GM12892 (cell line): ENCODE results near the gene POM121L2.

ENCODE experiments used
- DNase-seq: peaks from one replicate; pipeline ENCODE4 v3.0.0; 2011; ENCODE audit not compliant: insufficient read length
- FAIRE-seq: peaks from 2 replicates; lab custom pipeline; 2011; peaks lifted over from hg19 to GRCh38; lab: Jason Lieb, UNC
- POLR2A ChIP-seq: IDR thresholded peaks from 2 replicates; pipeline ENCODE4 v1.6.1; 2011; ENCODE audit warnings: low read depth, low read length, control low read depth
- POLR2AphosphoS5 ChIP-seq: IDR thresholded peaks from 2 replicates; pipeline ENCODE4 v1.6.1; 2011; ENCODE audit warnings: low read depth, low read length, control low read depth
- TAF1 ChIP-seq: IDR thresholded peaks from 2 replicates; pipeline ENCODE4 v1.6.1; 2011; ENCODE audit warnings: low read depth, mild to moderate bottlenecking, control low read depth, low read length, borderline replicate concordance

POM121L2 gene

GRCh38 chr6:27290065-27290849 is 21.8 kb downstream of the POM121L2 start:
- FAIRE-seq: no peak
- no peak for TF ChIP-seq TAF1
- TF ChIP-seq POLR2AphosphoS5: no peak
- no peak for TF ChIP-seq POLR2A
- no peak for DNase-seq

DNA sequence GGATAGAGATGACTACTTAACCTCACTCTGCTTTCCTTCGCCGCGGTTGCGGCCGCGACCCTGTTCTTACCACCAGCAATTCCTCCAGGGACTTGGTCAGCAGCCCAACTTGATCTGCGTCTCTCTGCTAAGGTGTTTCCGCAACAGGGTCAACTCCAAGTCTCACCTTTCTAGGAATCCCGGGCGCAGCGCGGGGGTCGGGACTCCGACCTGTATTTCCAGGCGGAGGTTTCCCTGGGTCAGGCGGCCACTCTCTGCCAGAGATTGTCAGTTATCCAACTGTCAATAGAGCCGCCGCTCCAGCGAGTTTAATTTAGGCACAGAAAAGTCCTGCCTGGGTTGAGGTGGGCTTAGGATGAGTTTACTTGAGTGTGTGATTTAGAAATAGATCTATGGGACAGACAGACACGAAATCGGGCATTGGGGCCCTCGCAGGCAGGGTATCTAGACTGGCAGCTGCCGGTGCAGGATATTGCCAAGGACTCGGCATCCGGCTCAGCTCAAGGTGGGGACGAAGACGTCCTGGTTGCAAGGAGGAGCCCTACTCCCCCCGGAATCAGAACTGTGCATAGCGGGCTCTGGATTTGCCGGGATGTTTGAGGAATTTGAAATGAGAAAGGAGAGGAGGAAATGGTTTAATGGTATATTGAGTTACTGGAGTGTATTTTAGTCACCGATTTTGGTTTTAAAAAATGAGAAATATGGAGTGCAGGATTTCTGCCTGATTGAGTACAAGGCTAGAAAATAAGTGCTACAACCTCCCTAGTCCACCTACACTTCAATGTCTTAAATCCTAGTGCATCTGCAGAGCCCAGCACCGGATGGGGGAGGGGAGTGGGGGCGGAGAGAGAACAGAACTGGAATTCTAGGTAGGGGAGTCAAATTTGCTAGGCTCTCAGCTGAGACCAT is 23.7 kb downstream of the POM121L2 start:
- FAIRE-seq (no peak), DNase-seq (no peak)
- no peak for TF ChIP-seq TAF1
- no peak for TF ChIP-seq POLR2A
- no peak for TF ChIP-seq POLR2AphosphoS5

- FAIRE-seq (no peak), DNase-seq (no peak)
- TF ChIP-seq TAF1 (no peak), POLR2AphosphoS5 (no peak), POLR2A (no peak)
Measured at GRCh38 chr6:27287751-27288135, 24.3 kb downstream of the POM121L2 start.

- DNase-seq (no peak), FAIRE-seq (no peak)
- TF ChIP-seq POLR2AphosphoS5 (no peak), TAF1 (no peak), POLR2A (no peak)
Measured at GRCh38 chr6:27286141-27286540, 25.9 kb downstream of the POM121L2 start.

DNA sequence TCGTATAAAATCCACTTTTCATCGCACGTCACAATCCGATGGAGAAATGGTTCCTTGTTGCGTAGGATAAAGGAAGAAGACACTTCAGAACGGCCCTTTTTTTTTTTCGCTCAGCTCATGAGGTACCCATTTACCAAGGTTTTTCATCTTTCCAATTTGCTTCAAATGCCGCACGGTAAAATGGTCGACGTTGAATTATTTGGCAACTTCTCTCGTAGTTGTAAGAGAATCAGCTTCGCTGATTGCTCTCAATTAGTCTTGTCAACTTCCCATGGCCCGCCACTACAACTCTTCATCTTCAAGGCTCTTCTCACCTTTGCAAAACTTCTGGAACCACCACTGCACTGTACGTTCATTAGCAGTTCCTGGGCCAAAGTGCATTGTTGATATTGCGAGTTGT is 28.8 kb downstream of the POM121L2 start:
- TF ChIP-seq TAF1 (no peak), POLR2AphosphoS5 (no peak), POLR2A (no peak)
- DNase-seq (no peak), FAIRE-seq (no peak)

DNA sequence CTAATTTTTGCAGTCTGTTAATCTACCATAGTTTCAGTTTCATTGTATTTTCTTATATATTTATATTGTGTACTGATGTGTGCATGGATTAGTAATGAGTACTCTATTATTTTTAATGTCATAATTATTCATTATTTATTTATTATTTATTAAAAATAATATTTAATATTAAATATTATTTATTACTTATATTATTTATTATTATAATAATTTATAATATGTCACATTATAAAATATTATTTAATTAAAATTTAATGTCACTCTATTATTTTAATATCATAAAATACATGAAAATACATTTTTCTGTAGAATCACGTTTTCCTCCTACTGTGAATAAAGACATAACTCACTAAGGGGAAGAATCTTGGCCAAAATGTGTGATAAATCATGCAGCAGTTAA is 30.5 kb downstream of the POM121L2 start:
- TF ChIP-seq TAF1 (no peak), POLR2AphosphoS5 (no peak), POLR2A (no peak)
- no peak for DNase-seq
- FAIRE-seq: no peak

DNA sequence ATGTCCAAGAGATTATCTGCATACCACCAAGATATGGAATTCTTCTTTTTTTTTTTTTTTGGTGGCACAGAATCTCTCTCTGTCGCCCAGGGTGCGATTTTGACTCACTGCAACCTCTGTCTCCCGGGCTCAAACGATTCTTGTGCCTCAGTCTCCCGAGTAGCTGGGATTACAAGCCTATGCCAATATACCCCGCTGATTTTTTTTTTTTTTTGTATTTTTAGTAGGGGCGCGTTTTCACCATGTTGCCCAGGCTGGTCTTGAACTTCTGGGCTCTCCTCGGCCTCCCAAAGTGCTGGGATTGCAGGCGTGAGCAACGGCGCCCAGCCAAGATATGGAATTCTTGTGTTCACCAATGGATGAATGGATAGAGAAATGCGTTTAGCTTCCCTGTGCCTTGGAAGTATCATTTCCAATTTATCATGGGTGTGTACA is 31.0 kb downstream of the POM121L2 start:
- DNase-seq (no peak), FAIRE-seq (no peak)
- no peak for TF ChIP-seq POLR2A
- TF ChIP-seq POLR2AphosphoS5: no peak
- no peak for TF ChIP-seq TAF1

DNA sequence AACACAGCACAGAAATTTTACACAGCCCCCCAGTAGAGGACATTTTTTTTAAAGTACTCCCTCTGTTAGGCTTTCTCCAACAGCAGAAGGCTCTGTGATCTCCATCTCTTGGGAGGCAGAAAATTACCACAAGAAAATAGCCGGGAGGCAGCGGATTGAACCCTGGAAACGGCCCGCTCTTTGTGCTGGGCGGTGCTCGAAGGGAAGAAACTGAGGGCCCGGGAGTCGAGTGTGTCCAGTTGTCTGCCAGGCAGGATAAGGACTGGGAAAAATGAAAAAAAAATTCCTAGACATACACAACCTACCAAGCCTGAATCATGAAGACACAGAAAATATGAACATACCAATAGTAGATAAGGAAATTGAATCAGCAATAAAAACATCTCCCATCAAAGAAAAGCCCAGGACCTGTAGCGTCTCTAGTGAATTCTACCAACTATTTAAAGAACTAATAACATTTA is 31.5 kb downstream of the POM121L2 start:
- FAIRE-seq (no peak), DNase-seq (no peak)
- no peak for TF ChIP-seq TAF1
- no peak for TF ChIP-seq POLR2AphosphoS5
- TF ChIP-seq POLR2A: no peak

DNA sequence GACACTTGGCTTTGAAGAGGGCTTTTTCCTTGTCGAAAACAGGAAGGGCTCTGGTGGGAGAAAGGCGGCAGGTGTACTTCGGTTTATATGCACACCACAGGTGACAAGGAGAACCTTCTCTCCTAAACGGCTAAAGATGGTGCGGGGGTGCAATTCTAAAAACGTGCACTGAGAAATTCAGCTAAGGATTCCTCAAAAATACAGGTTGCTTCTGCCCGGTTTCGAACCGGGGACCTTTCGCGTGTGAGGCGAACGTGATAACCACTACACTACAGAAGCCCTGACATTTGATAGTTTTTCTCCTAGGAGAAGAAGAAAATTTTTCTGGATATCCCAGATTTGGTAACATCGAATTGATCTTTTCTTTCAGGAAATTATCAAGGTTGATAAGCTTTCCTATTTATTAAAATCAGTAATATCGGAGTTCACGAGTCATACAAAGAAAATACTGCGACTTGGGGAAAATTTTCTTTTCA is 32.0 kb downstream of the POM121L2 start:
- no peak for FAIRE-seq
- TF ChIP-seq TAF1 (no peak), POLR2AphosphoS5 (no peak), POLR2A (no peak)

DNA sequence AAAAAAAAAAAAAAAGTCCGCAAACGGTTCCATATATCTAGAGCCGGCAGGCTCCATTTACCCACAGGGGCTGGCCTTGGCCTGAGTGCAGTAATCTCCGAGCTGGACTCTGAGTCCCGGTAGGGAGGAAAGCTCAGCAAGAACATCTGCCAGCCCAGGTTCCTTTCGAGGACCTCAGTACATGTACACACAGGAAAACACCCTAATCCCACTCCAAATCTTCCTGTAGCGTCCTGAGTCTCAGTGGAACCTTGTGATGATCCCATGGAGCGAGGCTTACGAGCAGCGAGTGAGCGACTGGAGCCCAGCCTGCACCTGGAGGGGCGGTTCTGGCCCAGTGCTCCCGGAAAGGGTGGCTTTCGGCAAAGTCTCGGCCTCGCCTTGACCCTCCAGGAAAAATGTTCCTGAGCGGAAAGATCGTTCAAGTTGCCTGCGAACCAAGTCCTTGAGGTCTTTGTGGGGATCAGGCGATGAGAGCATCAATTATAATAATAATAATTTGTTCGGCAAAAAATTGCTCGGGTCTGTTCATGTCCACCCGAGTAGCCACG is 32.5 kb downstream of the POM121L2 start:
- no peak for TF ChIP-seq POLR2AphosphoS5
- no peak for TF ChIP-seq POLR2A
- no peak for TF ChIP-seq TAF1
- no peak for DNase-seq
- no peak for FAIRE-seq

More for the DNA sequence above, 32.0 kb downstream of the POM121L2 start:
- DNase-seq: no peak

GRCh38 chr6:27275025-27275956 is 36.8 kb downstream of the POM121L2 start:
- DNase-seq: no peak
- no peak for FAIRE-seq
- TF ChIP-seq POLR2A: no peak
- TF ChIP-seq POLR2AphosphoS5: no peak
- no peak for TF ChIP-seq TAF1
